Activated CD4-positive, alpha-beta T cell treated with anti-CD3 and anti-CD28 coated beads for 24 hours (primary cell): ENCODE results near the gene ATG7.
"Not testable (repeated sequence)": the region's sequence is repeated elsewhere in the genome, so short reads cannot be mapped to it uniquely, and the experiment has no call there.

Experiments used
- DNase-seq, 2 donors: peaks; one replicate each; pipeline ENCODE4 v3.0.0-alpha.2; 2020; ENCODE audit warnings: low read depth in 2 of 2

ATG7 gene

DNA sequence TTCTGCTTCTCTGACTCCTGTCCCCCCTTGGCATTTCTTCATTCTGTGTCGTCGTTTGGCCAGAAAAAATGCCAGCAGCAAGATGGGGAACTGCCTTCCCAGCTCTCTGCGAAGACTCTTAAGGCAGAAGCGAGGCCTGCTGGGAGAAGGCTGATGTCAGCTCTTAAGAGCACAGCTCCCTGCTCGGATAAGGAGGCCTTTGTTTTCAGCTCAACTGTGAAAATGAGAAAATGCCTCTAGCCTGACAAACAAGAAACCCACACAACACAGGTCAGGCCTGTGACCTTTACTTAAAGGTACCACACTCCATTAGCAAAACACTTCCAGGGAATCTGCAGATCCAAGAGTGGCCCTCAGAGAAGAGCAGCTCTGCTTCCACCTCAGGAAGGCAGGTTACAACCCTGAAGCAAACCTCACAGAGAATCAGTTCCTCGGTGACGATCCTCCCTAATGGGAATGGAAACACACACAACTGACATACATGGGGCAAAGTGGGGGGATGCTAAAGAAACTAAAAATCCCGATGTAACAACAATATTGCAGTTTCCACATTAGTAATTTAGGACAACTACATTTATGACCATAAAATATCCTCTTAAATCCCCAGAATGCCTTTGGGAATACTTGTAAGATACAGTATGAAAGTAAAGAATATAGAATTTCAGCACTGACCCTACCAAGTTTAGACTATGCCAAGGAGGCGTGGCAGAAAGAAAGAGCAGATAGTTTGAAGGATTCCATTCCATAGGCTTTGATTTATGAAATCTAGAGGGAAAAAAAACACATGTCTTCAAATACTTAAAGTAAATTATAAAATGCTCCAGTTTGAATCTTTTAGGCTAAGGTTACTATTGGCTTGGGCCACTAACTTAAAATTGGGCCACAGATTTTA, 319.4 kb downstream of the ATG7 start:
- no peak for DNase-seq

DNA sequence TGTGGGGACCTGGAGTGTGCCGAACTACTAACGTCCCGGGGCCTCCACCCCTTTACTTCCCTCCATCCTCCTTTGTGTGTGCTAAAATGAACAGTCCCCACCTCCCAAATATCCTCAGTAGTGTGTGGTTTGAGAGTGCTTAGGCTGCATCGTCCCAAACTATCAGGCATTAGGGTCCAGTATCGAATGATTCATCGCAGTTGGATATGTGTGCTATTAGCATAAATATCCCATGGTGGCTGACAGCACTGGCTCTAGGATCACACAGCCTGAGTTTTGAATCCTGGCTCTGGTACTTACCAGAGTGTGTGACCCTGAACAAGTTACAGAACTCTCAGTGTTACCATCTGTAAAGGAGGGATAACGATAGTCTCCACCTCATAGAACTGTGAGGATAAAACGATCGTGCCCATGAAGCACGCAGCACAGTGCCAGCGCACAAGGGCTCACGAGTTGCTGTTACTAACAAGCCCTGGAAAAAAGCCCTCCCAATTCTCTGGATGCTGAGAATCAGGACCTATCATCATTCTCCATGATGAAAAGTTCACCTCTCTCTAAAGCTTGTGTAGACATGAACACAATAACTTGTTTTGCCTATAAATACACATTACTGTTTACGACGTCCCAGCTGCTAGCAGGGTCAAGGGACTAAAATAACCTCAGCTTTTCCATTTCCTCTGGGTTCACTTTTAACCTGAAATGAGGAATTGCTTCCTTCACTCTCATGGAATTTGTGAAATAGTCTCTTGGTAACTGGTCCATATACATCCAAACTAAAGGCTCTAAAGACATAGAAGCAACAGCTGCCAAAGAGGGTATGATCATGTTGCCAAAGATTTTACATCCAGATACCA, 320.5 kb downstream of the ATG7 start:
- no peak for DNase-seq

DNA sequence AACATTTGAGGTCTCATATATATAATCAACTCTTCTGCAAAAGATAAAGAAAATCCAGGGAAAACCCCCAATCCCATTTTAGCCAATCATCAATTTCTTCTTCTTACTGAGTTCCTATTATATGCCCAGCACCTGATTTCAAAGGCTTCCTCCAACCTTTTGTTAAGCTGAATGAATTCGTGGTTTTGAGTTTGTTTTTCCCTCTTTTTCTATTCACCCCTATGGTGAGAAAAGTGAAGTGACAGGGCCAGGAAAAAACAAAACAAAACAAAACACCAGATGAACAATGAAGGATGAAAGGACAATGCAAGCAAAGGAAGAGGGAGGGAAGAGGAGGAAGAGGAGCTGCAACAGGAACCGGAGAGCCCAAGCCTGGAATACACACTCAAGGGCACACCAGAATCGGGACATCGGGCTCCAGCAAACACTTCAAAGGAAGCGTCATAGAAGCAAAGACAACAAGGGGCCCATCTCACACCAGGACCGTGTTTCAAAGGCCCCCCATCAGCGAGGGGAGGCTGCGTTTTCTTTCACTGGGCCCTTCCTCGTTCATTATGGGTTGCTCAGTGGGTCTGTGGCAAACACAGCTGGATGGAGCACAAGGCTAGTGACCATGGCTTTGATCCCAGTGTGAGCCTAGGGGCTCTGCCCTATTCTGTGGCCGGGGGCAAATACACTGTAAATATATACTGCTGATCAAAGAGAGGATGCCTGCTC, 321.3 kb downstream of the ATG7 start:
- no peak for DNase-seq

DNA sequence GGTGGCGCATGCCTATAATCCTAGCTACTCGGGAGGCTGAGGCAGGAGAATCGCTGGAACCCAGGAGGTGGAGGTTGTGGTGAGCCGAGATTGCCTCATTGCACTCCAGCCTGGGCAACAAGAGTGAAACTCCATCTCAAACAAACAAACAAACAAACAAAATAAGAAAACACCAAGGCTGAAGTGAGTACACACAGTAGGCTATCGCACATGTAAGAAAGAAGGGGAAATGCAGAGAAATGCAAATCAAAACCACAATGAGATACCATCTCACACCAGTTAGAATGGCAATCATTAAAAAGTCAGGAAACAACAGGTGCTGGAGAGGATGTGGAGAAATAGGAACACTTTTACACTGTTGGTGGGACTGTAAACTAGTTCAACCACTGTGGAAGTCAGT, 322.8 kb downstream of the ATG7 start:
- DNase-seq = not testable (repeated sequence)

DNA sequence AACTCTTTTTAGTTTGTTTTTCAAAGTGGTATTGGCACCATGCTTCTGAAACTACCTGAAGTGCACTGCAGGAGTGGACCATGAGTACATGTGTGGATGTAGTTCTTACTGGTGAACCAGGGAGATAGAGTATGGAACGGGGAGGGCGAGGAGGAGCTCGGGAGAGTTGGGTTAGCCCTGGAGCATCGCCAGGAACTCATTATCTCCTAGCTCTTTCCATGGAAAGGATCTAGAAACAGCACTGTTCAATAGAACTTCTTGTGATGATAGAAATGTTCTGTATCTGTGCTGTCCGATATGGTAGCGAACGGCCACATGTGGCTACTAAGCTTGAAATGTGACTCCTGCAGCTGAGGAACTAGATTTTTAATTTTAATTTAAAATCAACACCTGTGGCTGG, 324.2 kb downstream of the ATG7 start:
- no peak for DNase-seq

DNA sequence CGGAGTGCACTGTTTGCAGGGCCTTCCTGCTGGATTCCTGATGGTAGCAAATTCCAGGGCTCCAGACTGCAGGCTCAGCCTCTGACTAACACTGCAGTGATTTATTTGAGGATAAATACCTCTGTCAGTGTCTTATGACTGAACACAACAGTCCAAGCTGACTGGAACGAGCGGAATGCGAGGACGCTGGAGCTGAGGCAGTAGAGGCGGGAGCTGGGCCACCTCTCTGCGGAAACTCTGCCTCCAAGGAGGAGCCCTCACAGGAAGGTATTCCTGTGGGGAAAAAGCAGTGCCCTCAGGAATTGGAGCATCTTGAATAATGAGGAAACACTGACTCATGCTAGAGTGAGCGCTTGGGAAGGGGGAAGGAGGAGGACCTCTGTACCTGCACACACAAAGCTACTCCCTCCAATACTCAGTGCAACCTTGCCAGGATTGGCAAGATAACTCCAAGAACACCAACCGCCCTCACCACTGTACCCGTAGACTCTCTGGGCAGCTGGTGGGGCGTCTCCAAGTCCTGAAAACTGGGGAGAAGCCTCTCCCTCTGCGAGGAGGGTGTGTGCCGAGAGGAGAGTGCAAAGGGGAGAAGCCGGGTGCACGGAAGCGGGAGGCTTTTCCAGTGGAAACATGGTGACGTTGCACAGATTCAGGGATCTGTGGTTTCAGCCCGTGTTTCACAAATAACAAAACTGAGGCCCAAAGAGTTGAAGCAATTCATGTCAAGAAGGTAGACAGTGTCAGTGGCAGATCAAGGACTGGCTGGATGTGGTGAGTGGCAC, 328.5 kb downstream of the ATG7 start:
- no peak for DNase-seq

DNA sequence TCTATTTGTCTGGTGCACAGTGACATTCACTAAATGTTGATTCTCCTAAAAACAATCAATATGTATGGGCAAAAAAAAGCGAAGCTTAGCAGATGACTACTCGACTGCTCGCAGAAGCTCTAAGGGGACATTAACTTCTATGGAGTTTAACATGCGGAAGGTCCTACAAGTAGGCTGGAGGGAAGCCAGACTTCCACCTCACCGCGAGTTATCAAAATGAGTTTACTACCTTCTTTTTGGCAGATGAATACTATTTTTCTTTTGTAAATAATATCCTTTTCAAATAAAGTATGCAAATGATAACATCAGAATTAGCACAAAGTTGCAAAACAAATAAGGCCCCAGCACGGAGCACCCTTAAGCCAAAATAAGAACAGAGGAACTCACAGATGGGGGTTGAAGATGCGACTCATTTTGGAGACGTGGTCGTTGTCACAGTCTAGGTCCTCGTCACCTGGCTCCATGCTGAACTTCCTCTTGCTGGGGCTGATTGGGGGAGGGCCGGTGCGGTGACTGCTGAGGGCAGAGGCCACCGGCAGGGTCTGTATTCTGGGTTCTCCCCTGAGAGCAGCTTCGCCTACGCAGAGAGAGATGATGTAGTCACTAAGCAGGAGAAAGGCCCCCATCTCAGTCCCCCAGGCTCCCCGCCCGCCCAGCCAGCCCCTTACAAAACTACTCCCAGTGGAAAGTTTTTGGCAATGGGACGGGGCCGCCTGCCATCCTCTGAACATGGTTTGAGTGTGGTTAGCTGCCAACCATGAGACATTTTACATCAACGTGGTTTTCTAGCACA, 329.4 kb downstream of the ATG7 start:
- no peak for DNase-seq

DNA sequence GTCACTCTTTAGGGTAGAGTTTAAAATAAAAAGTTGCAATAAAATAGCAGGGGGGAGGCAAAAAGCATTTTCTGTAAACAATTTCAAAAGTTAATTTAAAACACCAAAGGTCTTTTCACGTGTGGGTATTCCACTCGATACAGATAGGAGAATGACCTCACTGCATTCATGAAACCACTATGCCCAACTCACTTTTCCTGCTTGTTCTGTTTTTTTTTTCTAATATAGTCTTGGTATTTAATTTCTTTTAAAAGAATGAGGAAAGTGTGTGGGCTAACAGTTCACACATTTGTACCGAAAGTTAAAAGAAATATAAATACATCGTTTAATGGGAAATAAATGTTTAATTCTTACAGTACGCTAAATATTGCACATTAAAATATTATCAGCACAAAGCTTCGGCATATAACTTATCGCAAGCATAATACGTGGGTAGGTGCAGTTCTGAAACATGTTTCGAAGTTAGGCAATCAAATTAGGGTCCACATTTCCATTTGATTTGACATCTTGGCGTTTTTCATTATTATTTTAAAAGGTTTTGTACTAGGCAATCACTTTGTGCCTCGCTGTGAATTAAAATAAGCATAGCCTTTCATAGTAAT, 330.1 kb downstream of the ATG7 start:
- DNase-seq = no peak

DNA sequence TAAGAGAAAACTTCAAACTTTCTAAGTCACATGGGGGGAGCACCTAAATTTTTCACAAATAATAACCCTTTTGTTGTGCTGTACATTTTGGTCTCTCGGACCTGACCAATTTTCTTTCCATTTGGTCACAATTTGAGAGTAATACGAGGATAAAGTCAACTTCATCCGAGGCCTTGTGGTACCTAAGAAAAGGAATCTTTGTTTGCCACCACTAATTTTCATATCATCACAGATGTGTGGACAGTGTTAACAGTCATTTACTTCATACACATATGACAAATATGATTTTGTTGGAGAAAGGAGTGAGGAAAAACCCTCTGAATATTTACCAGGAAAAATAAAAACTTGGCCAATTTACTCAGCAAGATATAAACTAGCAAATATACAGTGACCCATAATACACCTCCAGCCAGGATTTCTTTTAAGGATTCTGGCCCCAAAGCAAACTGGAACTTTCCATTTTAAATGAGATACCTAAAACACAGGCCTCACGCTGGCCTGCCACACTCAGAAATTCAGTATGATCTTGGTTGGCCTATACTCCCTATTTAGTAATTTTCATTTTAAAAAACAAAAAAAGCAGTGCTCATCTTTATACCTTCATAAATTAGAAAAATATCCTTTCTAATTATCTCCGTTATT, 330.8 kb downstream of the ATG7 start:
- no peak for DNase-seq

DNA sequence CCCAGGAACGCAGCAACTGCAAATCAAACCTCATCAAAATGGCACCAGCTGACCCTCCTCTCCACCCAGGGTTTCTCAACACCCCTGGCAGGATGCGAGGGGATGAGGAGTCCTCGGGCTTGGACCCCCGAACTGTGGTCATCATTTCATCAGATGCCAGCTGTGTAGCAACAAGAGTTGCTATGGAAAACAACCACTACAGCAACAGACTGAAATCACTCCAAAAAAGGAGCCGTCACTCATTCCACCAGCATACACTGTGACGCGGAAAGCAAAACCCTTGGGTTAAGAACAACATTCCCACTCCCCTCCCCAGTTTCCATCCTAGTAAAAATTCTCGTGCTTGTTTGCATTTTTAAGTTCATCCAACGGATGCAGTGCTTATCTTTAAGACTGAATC, 331.4 kb downstream of the ATG7 start:
- no peak for DNase-seq

DNA sequence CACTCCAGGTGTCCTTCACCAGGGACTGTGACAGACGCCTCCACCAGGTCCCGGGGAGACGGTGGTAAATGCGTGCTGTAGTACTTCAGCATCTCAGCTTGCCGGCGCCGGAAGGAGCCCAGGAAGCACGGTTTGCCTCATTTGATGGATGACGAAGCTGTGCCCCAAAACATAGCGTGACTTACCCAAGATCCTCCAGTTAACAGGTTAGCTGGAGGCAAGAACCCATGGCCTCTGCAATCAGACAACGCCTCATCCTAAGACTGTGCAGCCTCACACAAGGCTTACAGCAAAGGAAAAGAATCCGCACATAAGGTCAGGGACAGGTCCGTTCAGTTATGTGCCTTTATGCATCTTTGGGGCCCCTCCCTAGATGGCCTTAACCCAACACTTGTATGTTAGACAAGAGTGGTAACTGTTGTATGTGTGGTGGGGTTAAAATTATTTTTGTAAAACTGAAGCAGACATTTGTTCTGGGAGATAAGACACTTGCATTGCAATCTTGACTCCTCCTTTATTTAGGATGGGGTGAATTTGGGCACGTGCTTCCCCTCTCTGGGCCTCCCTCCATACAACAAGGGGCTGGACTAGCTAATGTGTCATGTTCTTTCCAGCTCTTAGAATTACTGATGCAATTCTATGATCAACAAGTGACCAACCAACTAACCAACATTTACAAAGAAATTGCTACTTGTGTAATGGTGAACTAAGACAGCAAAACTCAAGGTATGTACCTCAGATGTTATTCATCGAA, 332.1 kb downstream of the ATG7 start:
- no peak for DNase-seq

DNA sequence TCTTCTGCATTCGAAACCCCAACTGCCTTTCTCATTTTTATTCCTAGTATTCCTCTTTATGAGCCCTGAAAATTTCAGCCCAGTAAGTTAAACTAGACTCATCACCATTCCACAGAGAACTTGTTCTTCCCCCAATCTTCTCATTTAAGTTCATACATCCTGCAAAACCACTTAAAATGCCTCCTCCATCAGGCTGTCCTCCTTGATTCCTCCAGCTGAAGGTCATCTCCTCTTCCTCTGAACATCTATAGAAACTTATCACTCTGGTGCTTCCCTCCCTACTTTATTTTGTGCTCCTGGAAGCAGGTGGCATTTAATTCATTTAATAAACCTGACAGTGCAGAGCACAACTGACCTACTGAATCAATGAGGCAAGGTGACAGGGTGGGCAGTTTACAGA, 333.2 kb downstream of the ATG7 start:
- no peak for DNase-seq

DNA sequence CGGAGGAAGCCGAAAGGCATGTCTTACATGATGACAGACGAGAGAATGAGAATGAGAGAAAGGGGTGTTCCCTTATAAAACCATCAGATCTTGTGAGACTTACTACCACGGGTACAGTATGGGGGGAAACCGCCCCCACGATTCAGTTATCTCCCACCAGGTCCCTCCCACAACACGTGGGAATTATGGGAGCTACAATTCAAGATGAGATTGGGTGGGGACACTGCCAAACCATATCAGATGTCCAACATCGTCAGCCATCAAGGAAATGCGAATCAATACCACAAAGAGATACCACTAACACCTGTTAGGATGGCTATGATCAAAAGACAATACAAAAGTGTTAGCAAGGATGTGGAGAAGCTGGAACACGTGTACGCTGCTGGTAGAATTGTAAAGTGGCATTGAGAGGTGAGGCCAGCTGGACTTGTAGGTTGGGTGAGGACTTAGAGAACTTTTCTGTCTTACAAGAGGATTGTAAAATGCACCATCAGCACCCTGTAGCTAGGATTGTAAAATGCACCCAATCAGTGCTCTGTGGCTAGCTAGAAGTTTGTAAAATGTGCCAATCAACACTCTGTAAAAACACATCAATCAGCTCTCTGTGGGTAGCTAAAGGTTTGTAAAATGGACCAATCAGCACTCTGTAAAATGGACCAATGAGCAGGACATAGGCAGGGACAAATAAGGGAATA, 334.0 kb downstream of the ATG7 start:
- no peak for DNase-seq

DNA sequence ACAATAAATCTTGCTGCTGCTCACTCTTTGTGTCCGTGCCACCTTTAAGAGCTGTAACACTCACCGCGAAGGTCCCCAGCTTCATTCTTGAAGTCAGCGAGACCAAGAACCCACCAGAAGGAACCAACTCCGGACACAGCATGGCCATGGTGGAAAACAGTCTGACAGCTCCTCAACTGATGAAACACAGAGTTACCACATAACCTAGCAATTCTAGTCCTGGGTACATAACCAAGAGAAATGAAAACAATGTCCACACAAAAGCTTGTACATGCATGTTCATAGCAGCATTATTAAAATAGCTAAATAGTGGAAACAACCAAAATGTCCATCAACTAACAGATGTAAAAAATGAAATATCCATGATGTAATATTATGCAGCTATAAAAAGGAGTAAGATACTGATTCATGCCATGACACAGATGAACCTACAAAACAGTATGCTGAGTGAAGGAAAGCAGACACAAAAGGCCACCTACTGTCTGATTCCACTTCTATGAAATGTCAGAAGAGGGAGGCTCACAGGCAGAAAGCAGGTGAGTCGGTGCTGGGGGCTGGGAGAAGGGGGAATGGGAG, 334.8 kb downstream of the ATG7 start:
- no peak for DNase-seq
